Neural cell (in vitro differentiated cells): ENCODE data around the gene PARVG.

ENCODE experiments used
- POLR2AphosphoS5 ChIP-seq: IDR thresholded peaks from 2 replicates; pipeline ENCODE4 v1.6.1; 2012
- TF ChIP-seq, protein P1 (sequence below): IDR thresholded peaks from 2 replicates; pipeline ENCODE4 v1.6.1; 2012; ENCODE audit warnings: borderline replicate concordance
- TF ChIP-seq, protein P2 (sequence below): fragments of 450-650 bp; IDR thresholded peaks from 2 replicates; pipeline ENCODE4 v1.5.1; 2014; ENCODE audit warnings: antibody characterized with exemption, mild to moderate bottlenecking, moderate library complexity; ENCODE audit not compliant: poor library complexity, severe bottlenecking

DNA sequence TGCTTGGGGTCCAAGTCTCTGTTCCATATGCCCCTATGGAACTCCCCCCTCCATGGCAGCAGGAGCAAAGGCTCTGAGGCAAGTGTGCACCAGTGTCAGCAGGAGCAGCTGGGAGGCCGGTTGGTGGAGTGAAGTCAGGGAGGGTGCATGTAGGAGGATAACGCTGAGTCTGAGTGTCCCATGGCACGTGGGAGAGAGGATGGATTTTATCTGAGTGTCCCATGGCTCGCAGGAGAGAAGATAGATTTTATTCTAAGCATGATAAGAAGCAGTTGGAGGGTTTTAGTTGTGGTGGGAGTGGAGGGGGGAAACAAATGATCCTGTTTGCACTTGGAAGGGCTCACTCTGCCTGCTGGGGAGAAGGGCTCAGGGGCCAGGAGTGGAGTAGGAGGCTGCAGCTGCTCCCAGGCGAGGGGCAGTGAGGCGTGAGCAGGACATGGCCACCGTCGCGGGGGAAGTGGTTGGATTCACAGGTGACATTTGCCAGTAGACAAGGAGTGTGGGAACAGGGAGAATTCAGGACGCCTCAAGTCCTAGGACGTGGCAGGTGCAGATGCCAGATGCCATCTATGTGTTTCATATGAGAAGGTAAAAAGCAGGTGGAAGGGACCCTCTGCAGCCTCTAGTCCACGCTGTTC is 33.6 kb upstream of the PARVG start:
- no peak for TF ChIP-seq POLR2AphosphoS5
- TF ChIP-seq, protein P1, sequence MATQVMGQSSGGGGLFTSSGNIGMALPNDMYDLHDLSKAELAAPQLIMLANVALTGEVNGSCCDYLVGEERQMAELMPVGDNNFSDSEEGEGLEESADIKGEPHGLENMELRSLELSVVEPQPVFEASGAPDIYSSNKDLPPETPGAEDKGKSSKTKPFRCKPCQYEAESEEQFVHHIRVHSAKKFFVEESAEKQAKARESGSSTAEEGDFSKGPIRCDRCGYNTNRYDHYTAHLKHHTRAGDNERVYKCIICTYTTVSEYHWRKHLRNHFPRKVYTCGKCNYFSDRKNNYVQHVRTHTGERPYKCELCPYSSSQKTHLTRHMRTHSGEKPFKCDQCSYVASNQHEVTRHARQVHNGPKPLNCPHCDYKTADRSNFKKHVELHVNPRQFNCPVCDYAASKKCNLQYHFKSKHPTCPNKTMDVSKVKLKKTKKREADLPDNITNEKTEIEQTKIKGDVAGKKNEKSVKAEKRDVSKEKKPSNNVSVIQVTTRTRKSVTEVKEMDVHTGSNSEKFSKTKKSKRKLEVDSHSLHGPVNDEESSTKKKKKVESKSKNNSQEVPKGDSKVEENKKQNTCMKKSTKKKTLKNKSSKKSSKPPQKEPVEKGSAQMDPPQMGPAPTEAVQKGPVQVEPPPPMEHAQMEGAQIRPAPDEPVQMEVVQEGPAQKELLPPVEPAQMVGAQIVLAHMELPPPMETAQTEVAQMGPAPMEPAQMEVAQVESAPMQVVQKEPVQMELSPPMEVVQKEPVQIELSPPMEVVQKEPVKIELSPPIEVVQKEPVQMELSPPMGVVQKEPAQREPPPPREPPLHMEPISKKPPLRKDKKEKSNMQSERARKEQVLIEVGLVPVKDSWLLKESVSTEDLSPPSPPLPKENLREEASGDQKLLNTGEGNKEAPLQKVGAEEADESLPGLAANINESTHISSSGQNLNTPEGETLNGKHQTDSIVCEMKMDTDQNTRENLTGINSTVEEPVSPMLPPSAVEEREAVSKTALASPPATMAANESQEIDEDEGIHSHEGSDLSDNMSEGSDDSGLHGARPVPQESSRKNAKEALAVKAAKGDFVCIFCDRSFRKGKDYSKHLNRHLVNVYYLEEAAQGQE: no peak
- TF ChIP-seq, protein P2, sequence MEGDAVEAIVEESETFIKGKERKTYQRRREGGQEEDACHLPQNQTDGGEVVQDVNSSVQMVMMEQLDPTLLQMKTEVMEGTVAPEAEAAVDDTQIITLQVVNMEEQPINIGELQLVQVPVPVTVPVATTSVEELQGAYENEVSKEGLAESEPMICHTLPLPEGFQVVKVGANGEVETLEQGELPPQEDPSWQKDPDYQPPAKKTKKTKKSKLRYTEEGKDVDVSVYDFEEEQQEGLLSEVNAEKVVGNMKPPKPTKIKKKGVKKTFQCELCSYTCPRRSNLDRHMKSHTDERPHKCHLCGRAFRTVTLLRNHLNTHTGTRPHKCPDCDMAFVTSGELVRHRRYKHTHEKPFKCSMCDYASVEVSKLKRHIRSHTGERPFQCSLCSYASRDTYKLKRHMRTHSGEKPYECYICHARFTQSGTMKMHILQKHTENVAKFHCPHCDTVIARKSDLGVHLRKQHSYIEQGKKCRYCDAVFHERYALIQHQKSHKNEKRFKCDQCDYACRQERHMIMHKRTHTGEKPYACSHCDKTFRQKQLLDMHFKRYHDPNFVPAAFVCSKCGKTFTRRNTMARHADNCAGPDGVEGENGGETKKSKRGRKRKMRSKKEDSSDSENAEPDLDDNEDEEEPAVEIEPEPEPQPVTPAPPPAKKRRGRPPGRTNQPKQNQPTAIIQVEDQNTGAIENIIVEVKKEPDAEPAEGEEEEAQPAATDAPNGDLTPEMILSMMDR: no peak
